ENCODE results near the gene FBLN7.
"Not testable (repeated sequence)": the region's sequence is repeated elsewhere in the genome, so short reads cannot be mapped to it uniquely, and the experiment has no call there.

Gene FBLN7

GRCh38 chr2:112184121-112184520 is 45.9 kb downstream of the FBLN7 start:
- no peak for DNase-seq (ENCODE audit: low read depth)

GRCh38 chr2:112185131-112185530 is 46.9 kb downstream of the FBLN7 start:
- DNase-seq (ENCODE audit: low read depth): no peak

- no peak for DNase-seq (ENCODE audit: low read depth)
Measured at GRCh38 chr2:112187046-112187715, 49.0 kb downstream of the FBLN7 start.

GRCh38 chr2:112187805-112188596 is 49.8 kb downstream of the FBLN7 start:
- peak; percentile 61 for DNase-seq (ENCODE audit: low read depth)

GRCh38 chr2:112189001-112189556 is 50.9 kb downstream of the FBLN7 start:
- no peak for DNase-seq (ENCODE audit: low read depth)

GRCh38 chr2:112194028-112194427 is 55.8 kb downstream of the FBLN7 start:
- no peak for DNase-seq (ENCODE audit: low read depth)

GRCh38 chr2:112194482-112194881 is 56.3 kb downstream of the FBLN7 start:
- DNase-seq (ENCODE audit: low read depth): no peak

GRCh38 chr2:112195167-112195766 is 57.1 kb downstream of the FBLN7 start:
- no peak for DNase-seq (ENCODE audit: low read depth)

- DNase-seq (ENCODE audit: low read depth): no peak
Measured at GRCh38 chr2:112195950-112196349, 57.8 kb downstream of the FBLN7 start.

- no peak for DNase-seq (ENCODE audit: low read depth)
Measured at GRCh38 chr2:112197868-112198267, 59.7 kb downstream of the FBLN7 start.

- DNase-seq (ENCODE audit: low read depth): no peak
Measured at GRCh38 chr2:112198780-112199179, 60.6 kb downstream of the FBLN7 start.

GRCh38 chr2:112199188-112199587 is 61.0 kb downstream of the FBLN7 start:
- DNase-seq (ENCODE audit: low read depth): no peak

GRCh38 chr2:112201696-112202430 is 63.7 kb downstream of the FBLN7 start:
- no peak for DNase-seq (ENCODE audit: low read depth)

- no peak for DNase-seq (ENCODE audit: low read depth)
Measured at GRCh38 chr2:112204411-112204810, 66.2 kb downstream of the FBLN7 start.

GRCh38 chr2:112207905-112208304 is 69.7 kb downstream of the FBLN7 start:
- DNase-seq (ENCODE audit: low read depth): not testable (repeated sequence)

- no peak for DNase-seq (ENCODE audit: low read depth)
Measured at GRCh38 chr2:112216167-112216566, 78.0 kb downstream of the FBLN7 start.

GRCh38 chr2:112217854-112218253 is 79.7 kb downstream of the FBLN7 start:
- no peak for DNase-seq (ENCODE audit: low read depth)

GRCh38 chr2:112220186-112220585 is 82.0 kb downstream of the FBLN7 start:
- DNase-seq (ENCODE audit: low read depth): no peak

- no peak for DNase-seq (ENCODE audit: low read depth)
Measured at GRCh38 chr2:112220831-112221230, 82.6 kb downstream of the FBLN7 start.

GRCh38 chr2:112229348-112229747 is 91.2 kb downstream of the FBLN7 start:
- DNase-seq (ENCODE audit: low read depth): no peak

GRCh38 chr2:112230371-112230770 is 92.2 kb downstream of the FBLN7 start:
- no peak for DNase-seq (ENCODE audit: low read depth)
